ENCODE data around the gene DFFB.

DFFB gene

GRCh38 chr1:3834701-3835100, 22.6 kb upstream of the DFFB start:
- no peak for DNase-seq

- no peak for DNase-seq
Observed at GRCh38 chr1:3836421-3836820, 20.9 kb upstream of the DFFB start.

- DNase-seq = no peak
Observed at GRCh38 chr1:3837200-3837599, 20.1 kb upstream of the DFFB start.

- DNase-seq = no peak
Observed at GRCh38 chr1:3837685-3838084, 19.6 kb upstream of the DFFB start.

- DNase-seq = no peak
Observed at GRCh38 chr1:3838788-3839187, 18.5 kb upstream of the DFFB start.

GRCh38 chr1:3841491-3841890, 15.8 kb upstream of the DFFB start:
- no peak for DNase-seq

GRCh38 chr1:3842912-3843311, 14.4 kb upstream of the DFFB start:
- DNase-seq = no peak

GRCh38 chr1:3846541-3846940, 10.7 kb upstream of the DFFB start:
- no peak for DNase-seq

- DNase-seq = no peak
Observed at GRCh38 chr1:3847081-3847480, 10.2 kb upstream of the DFFB start.

- DNase-seq = no peak
Observed at GRCh38 chr1:3850857-3851256, 6.4 kb upstream of the DFFB start.

GRCh38 chr1:3851292-3851691, 6.0 kb upstream of the DFFB start:
- no peak for DNase-seq

- no peak for DNase-seq
Observed at GRCh38 chr1:3852091-3852490, 5.2 kb upstream of the DFFB start.

- no peak for DNase-seq
Observed at GRCh38 chr1:3852711-3853485, 4.4 kb upstream of the DFFB start.

GRCh38 chr1:3857791-3858129, 484 bp downstream of the DFFB start:
- no peak for DNase-seq

GRCh38 chr1:3858231-3858981, 1.1 kb downstream of the DFFB start:
- no peak for DNase-seq

GRCh38 chr1:3863231-3863935, 6.1 kb downstream of the DFFB start:
- no peak for DNase-seq

- no peak for DNase-seq
Observed at GRCh38 chr1:3864884-3865283, 7.6 kb downstream of the DFFB start.

GRCh38 chr1:3865606-3866160, 8.4 kb downstream of the DFFB start:
- no peak for DNase-seq

GRCh38 chr1:3868464-3869006, 11.3 kb downstream of the DFFB start:
- DNase-seq = no peak

GRCh38 chr1:3869751-3870301, 12.6 kb downstream of the DFFB start:
- no peak for DNase-seq

GRCh38 chr1:3871451-3871805, 14.2 kb downstream of the DFFB start:
- no peak for DNase-seq

GRCh38 chr1:3872546-3872945, 15.3 kb downstream of the DFFB start:
- DNase-seq = no peak

GRCh38 chr1:3874736-3875135, 17.5 kb downstream of the DFFB start:
- DNase-seq = no peak

Measured in CD4-positive, alpha-beta T cell treated with Interleukin-1 beta for 1 hour (primary cell).